CD14-positive monocyte (primary cell): Measurements from ENCODE around the gene CST11. TPM values are rescaled to one million over a fixed set of nuclear protein-coding genes. Genes with fewer than 3 reads are reported as not detected.

Source experiments
- DNase-seq, 3 donors: peaks; one replicate each; pipeline ENCODE4 v3.0.0-alpha.2; 2011 to 2022
- H2AFZ ChIP-seq: 2 replicates; pipeline ENCODE4 v1.6.0; 2012; ENCODE audit warnings: mild to moderate bottlenecking, low read depth, low read length, inconsistent platforms; ENCODE audit not compliant: insufficient read depth, poor library complexity, severe bottlenecking
- H3K27ac ChIP-seq, 2 donors: 1 replicate in 1 of 2; 2 replicates in 1 of 2; pipeline ENCODE4 v1.5.1; 2012 to 2013; ENCODE audit warnings: low read length in 2 of 2, control low read depth in 1 of 2, inconsistent platforms in 1 of 2, low read depth in 1 of 2, mild to moderate bottlenecking in 1 of 2
- H3K27me3 ChIP-seq, 2 donors: one replicate each; pipeline versions ENCODE4 v1.6.0 to v1.6.1; 2011 to 2013; ENCODE audit warnings: low read length in 2 of 2; ENCODE audit not compliant: control insufficient read depth in 2 of 2, insufficient read depth in 2 of 2
- H3K36me3 ChIP-seq, 2 donors: replicated peaks in 1 of 2; 1 replicate in 1 of 2; 2 replicates in 1 of 2; pipeline versions ENCODE4 v1.5.1 to v1.6.1; 2012 to 2013; ENCODE audit warnings: low read length in 2 of 2, control low read depth in 1 of 2, inconsistent platforms in 1 of 2, mild to moderate bottlenecking in 1 of 2; ENCODE audit not compliant: insufficient read depth in 2 of 2, control insufficient read depth in 1 of 2
- H3K4me1 ChIP-seq, 2 donors: 1 replicate in 1 of 2; 2 replicates in 1 of 2; pipeline versions ENCODE4 v1.5.1 to v1.6.1; 2012 to 2013; ENCODE audit warnings: low read length in 2 of 2, control low read depth in 1 of 2, inconsistent platforms in 1 of 2, mild to moderate bottlenecking in 1 of 2, moderate library complexity in 1 of 2; ENCODE audit not compliant: insufficient read depth in 2 of 2, control insufficient read depth in 1 of 2
- H3K4me2 ChIP-seq: replicated peaks from 2 replicates; pipeline ENCODE3; 2012; ENCODE audit warnings: low read length, moderate library complexity, mild to moderate bottlenecking; ENCODE audit not compliant: poor library complexity, severe bottlenecking; ENCODE audit errors: extremely low read depth
- H3K4me3 ChIP-seq, 3 experiments: fragments of 200-600 bp in 1 of 3; sonication (generic) in 1 of 3; replicated peaks in 1 of 3; 1 replicate in 2 of 3; 2 replicates in 1 of 3; pipeline ENCODE4 v1.5.1; 2011 to 2013; ENCODE audit warnings: low read length in 3 of 3, mild to moderate bottlenecking in 3 of 3, control low read depth in 2 of 3, low read depth in 2 of 3, inconsistent platforms in 1 of 3, moderate library complexity in 1 of 3
- H3K79me2 ChIP-seq: 2 replicates; pipeline ENCODE4 v1.6.0; 2012; ENCODE audit warnings: mild to moderate bottlenecking, control low read depth, inconsistent platforms, low read length, moderate library complexity; ENCODE audit not compliant: insufficient read depth
- H3K9ac ChIP-seq: 2 replicates; pipeline ENCODE4 v1.6.0; 2017; ENCODE audit warnings: low read length, mild to moderate bottlenecking; ENCODE audit not compliant: insufficient read depth, poor library complexity, severe bottlenecking
- H3K9me3 ChIP-seq, 2 donors: replicated peaks in 1 of 2; 1 replicate in 1 of 2; 2 replicates in 1 of 2; pipeline versions ENCODE4 v1.5.1 to v1.6.1; 2012 to 2013; ENCODE audit warnings: low read length in 2 of 2, control low read depth in 1 of 2; ENCODE audit not compliant: control insufficient read depth in 1 of 2, insufficient read depth in 1 of 2
- H4K20me1 ChIP-seq: 2 replicates; pipeline ENCODE4 v1.6.0; 2012; ENCODE audit warnings: mild to moderate bottlenecking, low read length, control low read depth, moderate library complexity; ENCODE audit not compliant: insufficient read depth
- H3K27ac Mint-ChIP-seq, 7 donors: one replicate each; pipeline ENCODE4 v1.8.0; 2020; ENCODE audit warnings: mild to moderate bottlenecking in 7 of 7, mixed read lengths in 7 of 7, moderate library complexity in 6 of 7, inconsistent platforms in 2 of 7
- H3K27me3 Mint-ChIP-seq, 3 donors: one replicate each; pipeline ENCODE4 v1.8.0; 2021 to 2022; ENCODE audit warnings: low read depth in 3 of 3, mild to moderate bottlenecking in 3 of 3, mixed read lengths in 3 of 3, moderate library complexity in 3 of 3, inconsistent platforms in 1 of 3
- H3K36me3 Mint-ChIP-seq, 2 donors: one replicate each; pipeline ENCODE4 v1.8.0; 2020; ENCODE audit warnings: mixed read lengths in 2 of 2, inconsistent platforms in 1 of 2, mild to moderate bottlenecking in 1 of 2
- H3K4me1 Mint-ChIP-seq: one replicate; pipeline ENCODE4 v1.8.0; 2020; ENCODE audit warnings: mild to moderate bottlenecking, mixed read lengths
- H3K4me3 Mint-ChIP-seq, 2 donors: one replicate each; pipeline ENCODE4 v1.8.0; 2020; ENCODE audit warnings: mild to moderate bottlenecking in 2 of 2, mixed read lengths in 2 of 2, moderate library complexity in 1 of 2
- H3K9me3 Mint-ChIP-seq, 7 donors: one replicate each; pipeline ENCODE4 v1.8.0; 2020 to 2022; ENCODE audit warnings: mixed read lengths in 7 of 7, mild to moderate bottlenecking in 6 of 7, moderate library complexity in 6 of 7, inconsistent platforms in 2 of 7
- WGBS: methylation state at CpG from one replicate; pipeline ENCODE4 v1.1.5; 2013; ENCODE audit warnings: missing lambda C conversion rate; ENCODE audit not compliant: insufficient coverage; 5-methylcytosine and 5-hydroxymethylcytosine counted together
- intact Hi-C, 2 donors: fragments of 100-400 bp; cut with micrococcal nuclease; formaldehyde crosslinking; loops; one replicate each; pipeline versions ENCODE4 v1.15.0 to v1.15.1; 2023
- polyA plus RNA-seq, 3 donors: library from polyadenylated mRNA; depleted of rRNA in 1 of 3; unstranded in 2 of 3; stranded (reverse) in 1 of 3; fragments of 300-500 nt in 2 of 3; fragments of >200 nt in 1 of 3; fragmentation: Illumina TruSeq in 2 of 3; gene quantifications; 1 replicate in 2 of 3; 2 replicates in 1 of 3; pipeline ENCODE4 v1.2.3, GENCODE V29; 2012 to 2021
- TF ChIP-seq, protein P1 (sequence below): fragments of 200-600 bp; IDR thresholded peaks from one replicate; pipeline ENCODE4 v1.8.0; 2022; ENCODE audit warnings: antibody characterized with exemption, mild to moderate bottlenecking

The CST11 gene
- polyA plus RNA-seq, 3 donors = not detected

DNA sequence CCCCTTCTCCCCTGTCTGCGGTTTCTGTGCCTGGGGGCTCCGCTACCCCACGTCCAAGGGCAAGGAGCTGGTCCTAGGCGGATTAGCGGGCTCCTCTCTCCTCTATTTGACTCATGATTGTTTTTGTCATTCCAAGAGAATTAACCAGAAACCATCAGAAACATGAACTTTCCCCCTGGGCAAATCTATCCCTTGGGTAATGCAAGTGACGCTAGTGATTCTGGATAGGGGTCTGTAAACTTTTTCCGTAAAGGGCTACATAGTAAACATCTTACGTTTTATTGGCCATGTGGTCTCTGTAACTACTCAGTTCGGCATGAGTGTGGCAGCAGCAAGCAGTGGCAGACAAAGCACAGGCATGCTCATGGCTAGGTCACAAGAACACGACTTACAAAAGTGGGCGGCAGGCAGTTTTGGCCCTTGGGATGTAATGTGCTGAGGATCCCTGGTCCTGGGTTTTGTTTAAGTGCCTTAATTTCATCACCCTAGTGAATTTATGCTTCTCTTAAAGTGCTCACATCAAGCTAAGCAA is 654 bp downstream of the CST11 start:
- Histone ChIP-seq H4K20me1 (no peaks in the 10 kb centered on the region), H3K36me3 (no peaks in the 10 kb centered on the region), H3K4me2 (no peak overlapping the region), H3K9me3 (no peaks in the 10 kb centered on the region), H2AFZ (no peak overlapping the region), H3K27ac (no peak overlapping the region), H3K4me1 (peaks cover 0 to 5% of the 10 kb centered on the region in 2 donors), H3K79me2 (no peaks in the 10 kb centered on the region), H3K4me3 (no peak overlapping the region), H3K9ac (no peak overlapping the region), H3K27me3 (no peaks in the 10 kb centered on the region)
- TF ChIP-seq, protein P1, sequence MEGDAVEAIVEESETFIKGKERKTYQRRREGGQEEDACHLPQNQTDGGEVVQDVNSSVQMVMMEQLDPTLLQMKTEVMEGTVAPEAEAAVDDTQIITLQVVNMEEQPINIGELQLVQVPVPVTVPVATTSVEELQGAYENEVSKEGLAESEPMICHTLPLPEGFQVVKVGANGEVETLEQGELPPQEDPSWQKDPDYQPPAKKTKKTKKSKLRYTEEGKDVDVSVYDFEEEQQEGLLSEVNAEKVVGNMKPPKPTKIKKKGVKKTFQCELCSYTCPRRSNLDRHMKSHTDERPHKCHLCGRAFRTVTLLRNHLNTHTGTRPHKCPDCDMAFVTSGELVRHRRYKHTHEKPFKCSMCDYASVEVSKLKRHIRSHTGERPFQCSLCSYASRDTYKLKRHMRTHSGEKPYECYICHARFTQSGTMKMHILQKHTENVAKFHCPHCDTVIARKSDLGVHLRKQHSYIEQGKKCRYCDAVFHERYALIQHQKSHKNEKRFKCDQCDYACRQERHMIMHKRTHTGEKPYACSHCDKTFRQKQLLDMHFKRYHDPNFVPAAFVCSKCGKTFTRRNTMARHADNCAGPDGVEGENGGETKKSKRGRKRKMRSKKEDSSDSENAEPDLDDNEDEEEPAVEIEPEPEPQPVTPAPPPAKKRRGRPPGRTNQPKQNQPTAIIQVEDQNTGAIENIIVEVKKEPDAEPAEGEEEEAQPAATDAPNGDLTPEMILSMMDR = no peak
- WGBS = 90% methylated on average over 7 of the region's 11 CpGs
- no peak for DNase-seq
- intact Hi-C loops = no loop called here
- Mint-ChIP-seq H3K27me3 (peaks cover 0 to 4% (median 4%) of the 10 kb centered on the region in 3 donors), H3K4me3 (no peak overlapping the region), H3K4me1 (peaks cover 15% of the 10 kb centered on the region), H3K27ac (no peak overlapping the region), H3K9me3 (peaks cover 0 to 4% (median 0%) of the 10 kb centered on the region in 7 donors), H3K36me3 (no peaks in the 10 kb centered on the region)

DNA sequence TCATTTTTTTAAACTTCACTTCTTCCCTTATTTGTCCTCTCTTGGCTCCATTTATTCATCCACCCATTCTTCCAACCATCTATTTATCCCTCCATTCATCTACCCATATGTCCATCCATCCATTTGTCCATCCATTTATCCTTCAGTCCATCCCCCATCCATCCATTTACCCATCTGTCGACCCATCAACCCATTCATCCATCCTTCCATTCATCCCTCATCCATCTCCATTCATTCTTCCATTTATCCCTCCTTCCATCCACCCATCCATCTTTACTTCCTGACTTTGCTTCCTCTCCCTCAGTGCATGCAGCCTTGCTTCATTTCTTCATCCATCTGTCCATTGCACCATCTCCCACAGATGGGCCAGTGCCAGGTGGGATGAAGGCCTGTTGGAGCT is 1.8 kb downstream of the CST11 start:
- intact Hi-C loops = no loop called here
- H3K36me3 ChIP-seq = no peaks in the 10 kb centered on the region
- no peak overlapping the region for H3K27ac ChIP-seq
- no peak overlapping the region for H2AFZ ChIP-seq
- no peak overlapping the region for H3K4me3 ChIP-seq
- Mint-ChIP-seq H3K4me3 (no peak overlapping the region), H3K36me3 (no peaks in the 10 kb centered on the region), H3K4me1 (peaks cover 8% of the 10 kb centered on the region), H3K27ac (no peak overlapping the region), H3K9me3 (peaks cover 0 to 2% (median 0%) of the 10 kb centered on the region in 7 donors), H3K27me3 (peaks cover 0 to 3% (median 1%) of the 10 kb centered on the region in 3 donors)
- TF ChIP-seq, protein P1 = no peak
- H3K79me2 ChIP-seq = no peaks in the 10 kb centered on the region
- no peaks in the 10 kb centered on the region for H3K9me3 ChIP-seq
- no peak for DNase-seq
- no peak overlapping the region for H3K4me2 ChIP-seq
- no peaks in the 10 kb centered on the region for H3K27me3 ChIP-seq
- WGBS = 100% methylated on average over 1 of the region's 1 CpG
- no peaks in the 10 kb centered on the region for H4K20me1 ChIP-seq
- no peak overlapping the region for H3K9ac ChIP-seq
- H3K4me1 ChIP-seq = peaks cover 0 to 5% of the 10 kb centered on the region in 2 donors
